ENCODE data around the gene ADAP1. TPM values are rescaled to one million over a fixed set of nuclear protein-coding genes. Genes with fewer than 3 reads are reported as not detected.

The ADAP1 gene
- total RNA-seq, 1 donor from 2014 or later, result 10.0 TPM

GRCh38 chr7:853366-854117, 100.9 kb downstream of the ADAP1 start:
- no peak for DNase-seq (ENCODE audit: missing footprints)

DNA sequence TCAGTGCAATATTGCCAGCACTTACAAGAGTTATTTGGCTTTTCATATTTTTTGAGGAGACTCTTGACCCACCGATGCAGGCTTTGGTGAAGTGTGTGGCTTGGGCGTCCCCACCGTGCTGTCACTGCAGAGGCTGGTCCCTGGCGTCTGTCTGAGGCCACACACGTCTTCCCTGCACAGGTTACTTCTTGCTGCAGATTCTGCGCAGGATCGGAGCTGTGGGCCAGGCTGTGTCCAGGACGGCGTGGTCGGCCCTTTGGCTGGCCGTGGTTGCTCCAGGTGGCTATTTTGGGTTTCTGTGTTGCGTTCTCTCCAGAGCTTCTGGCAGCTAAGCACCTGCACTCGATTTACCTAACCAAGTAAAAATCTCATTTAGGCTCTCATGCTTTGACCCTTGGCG, 103.3 kb downstream of the ADAP1 start:
- peak; percentile 30 for ATAC-seq
- intact Hi-C loops (cut with DNase I), result no loop called here
- DNase-seq (ENCODE audit: missing footprints), result no peak

More at GRCh38 chr7:853366-854117, 100.9 kb downstream of the ADAP1 start:
- ATAC-seq, result no peak
- intact Hi-C loops (cut with DNase I), result no loop called here

DNA sequence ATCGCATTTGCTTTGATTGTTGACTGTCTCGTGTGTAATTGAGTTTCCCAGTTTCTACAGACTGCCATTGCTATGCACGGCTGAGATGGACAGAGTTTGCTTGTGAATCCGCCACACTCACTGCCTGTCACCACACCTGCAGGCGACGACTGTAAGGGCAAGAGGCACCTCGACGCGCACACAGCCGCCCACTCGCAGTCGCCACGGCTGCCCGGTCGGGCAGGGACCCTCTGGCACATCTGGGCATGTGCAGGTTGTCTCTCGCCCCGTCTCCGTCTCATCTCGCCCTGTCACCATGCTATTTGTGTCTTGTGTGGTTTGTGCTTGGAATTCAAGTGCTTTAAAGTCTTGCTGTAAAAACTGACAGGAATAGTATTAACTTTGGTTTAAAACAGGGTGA, 104.7 kb downstream of the ADAP1 start:
- ATAC-seq, result no peak
- intact Hi-C loops (cut with DNase I), result no loop called here
- no peak for DNase-seq (ENCODE audit: missing footprints)

DNA sequence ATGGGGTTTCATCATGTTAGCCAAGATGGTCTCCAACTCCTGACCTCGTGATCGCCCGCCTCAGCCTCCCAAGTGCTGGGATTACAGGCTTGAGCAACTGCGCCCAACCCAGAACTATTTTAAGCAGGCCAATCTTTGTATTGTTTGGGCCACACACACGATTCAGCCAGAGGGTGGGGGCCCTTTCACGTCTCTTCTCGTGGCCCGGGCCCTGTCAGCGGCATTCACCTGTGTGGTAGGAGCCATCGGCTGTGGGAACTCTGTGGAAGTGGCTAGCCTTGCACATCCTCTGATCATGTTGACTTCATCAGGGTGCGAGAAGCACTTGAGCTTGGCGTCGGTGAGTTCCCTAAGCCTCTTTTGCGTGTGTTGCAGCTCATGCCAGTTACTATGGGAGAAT, 105.3 kb downstream of the ADAP1 start:
- intact Hi-C loops (cut with DNase I), result no loop called here
- no peak for DNase-seq (ENCODE audit: missing footprints)

More for the DNA sequence above, 105.3 kb downstream of the ADAP1 start:
- ATAC-seq, result no peak

Other genes with a start within 250 kb of the ADAP1 start
- gene DNAAF5, start 228.0 kb downstream of the ADAP1 start, total RNA-seq, result 17.7 TPM
- 16.7 TPM for gene PRKAR1B, start 227.4 kb downstream of the ADAP1 start, total RNA-seq
- 176 TPM for gene SUN1, start 122.2 kb downstream of the ADAP1 start, total RNA-seq
- gene GET4, start 78.1 kb downstream of the ADAP1 start, total RNA-seq, result 19.1 TPM
- 8.2 TPM for gene COX19, start 20.9 kb upstream of the ADAP1 start, total RNA-seq
- gene CYP2W1, start 28.5 kb upstream of the ADAP1 start, total RNA-seq, result not detected
- 30.6 TPM for gene GPR146, start 89.9 kb upstream of the ADAP1 start, total RNA-seq
- gene GPER1, start 133.4 kb upstream of the ADAP1 start, total RNA-seq, result 3.6 TPM
- gene ZFAND2A, start 205.5 kb upstream of the ADAP1 start, total RNA-seq, result 5.9 TPM